Breast epithelium (tissue), 3 donors: ENCODE results near the gene ANKRD34C.

Source experiments
- POLR2A ChIP-seq: fragments of 450-650 bp; IDR thresholded peaks from one replicate; pipeline ENCODE4 v1.6.1; 2016; ENCODE audit warnings: antibody characterized with exemption, mild to moderate bottlenecking, moderate library complexity
- TF ChIP-seq, protein P1 (sequence below), 3 donors: fragments of 450-650 bp; IDR thresholded peaks; one replicate each; pipeline ENCODE4 v1.5.1; 2016 to 2017; ENCODE audit warnings: antibody characterized with exemption in 3 of 3, mild to moderate bottlenecking in 3 of 3, moderate library complexity in 3 of 3

DNA sequence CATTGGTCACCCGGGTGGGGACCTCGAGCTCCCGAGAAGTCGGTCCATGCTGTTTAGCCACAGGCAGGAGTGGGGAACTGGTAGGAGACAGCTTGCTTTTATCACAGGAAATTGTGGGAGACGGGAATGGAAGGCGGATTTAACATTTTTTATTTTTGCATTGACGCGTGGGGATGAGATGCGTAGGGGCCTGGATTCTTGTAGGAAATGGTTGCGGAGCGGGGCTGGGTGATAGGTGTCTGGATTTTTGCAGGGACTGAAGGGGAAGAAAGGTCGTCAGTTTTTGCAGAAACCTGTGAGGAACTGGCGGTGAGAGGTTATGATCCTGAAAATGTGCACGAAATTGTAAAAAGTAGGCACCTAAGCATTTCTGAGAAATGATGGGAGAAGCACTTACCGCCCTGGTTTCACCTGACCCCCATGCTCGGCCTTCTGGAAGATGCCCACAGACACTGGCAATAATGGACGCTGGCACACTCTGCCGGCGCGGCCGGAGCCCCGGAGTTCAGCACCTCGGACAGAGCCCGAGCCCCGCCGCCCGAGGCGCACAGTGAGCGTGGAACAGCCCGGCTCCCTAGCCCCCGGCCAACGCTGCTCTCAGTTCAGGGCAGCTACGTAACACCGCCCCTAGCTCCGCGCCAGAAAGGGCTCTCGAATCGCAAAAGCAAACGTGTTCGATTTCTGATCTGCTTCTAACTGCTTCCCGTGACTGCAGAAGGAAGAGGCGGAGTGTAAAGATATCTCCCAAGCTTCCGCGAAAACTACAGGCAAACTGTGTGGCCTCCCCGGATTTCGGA lies 928 bp downstream of the ANKRD34C start:
- TF ChIP-seq, protein P1, sequence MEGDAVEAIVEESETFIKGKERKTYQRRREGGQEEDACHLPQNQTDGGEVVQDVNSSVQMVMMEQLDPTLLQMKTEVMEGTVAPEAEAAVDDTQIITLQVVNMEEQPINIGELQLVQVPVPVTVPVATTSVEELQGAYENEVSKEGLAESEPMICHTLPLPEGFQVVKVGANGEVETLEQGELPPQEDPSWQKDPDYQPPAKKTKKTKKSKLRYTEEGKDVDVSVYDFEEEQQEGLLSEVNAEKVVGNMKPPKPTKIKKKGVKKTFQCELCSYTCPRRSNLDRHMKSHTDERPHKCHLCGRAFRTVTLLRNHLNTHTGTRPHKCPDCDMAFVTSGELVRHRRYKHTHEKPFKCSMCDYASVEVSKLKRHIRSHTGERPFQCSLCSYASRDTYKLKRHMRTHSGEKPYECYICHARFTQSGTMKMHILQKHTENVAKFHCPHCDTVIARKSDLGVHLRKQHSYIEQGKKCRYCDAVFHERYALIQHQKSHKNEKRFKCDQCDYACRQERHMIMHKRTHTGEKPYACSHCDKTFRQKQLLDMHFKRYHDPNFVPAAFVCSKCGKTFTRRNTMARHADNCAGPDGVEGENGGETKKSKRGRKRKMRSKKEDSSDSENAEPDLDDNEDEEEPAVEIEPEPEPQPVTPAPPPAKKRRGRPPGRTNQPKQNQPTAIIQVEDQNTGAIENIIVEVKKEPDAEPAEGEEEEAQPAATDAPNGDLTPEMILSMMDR (IDR thresholded peaks at IDR 0.05), result no peak
- no peak for TF ChIP-seq POLR2A
